Activated T-cell treated with anti-CD3 and anti-CD28 coated beads for 1 hour (primary cell): Measurements from ENCODE around the gene DNAH12.
"Not testable (repeated sequence)": the region's sequence is repeated elsewhere in the genome, so short reads cannot be mapped to it uniquely, and the experiment has no call there.

ENCODE experiments used
- DNase-seq: peaks from one replicate; pipeline ENCODE4 v3.0.0-alpha.2; 2020; ENCODE audit warnings: low read depth

The DNAH12 gene

GRCh38 chr3:57402675-57403074 lies 141.5 kb downstream of the DNAH12 start:
- no peak for DNase-seq

DNA sequence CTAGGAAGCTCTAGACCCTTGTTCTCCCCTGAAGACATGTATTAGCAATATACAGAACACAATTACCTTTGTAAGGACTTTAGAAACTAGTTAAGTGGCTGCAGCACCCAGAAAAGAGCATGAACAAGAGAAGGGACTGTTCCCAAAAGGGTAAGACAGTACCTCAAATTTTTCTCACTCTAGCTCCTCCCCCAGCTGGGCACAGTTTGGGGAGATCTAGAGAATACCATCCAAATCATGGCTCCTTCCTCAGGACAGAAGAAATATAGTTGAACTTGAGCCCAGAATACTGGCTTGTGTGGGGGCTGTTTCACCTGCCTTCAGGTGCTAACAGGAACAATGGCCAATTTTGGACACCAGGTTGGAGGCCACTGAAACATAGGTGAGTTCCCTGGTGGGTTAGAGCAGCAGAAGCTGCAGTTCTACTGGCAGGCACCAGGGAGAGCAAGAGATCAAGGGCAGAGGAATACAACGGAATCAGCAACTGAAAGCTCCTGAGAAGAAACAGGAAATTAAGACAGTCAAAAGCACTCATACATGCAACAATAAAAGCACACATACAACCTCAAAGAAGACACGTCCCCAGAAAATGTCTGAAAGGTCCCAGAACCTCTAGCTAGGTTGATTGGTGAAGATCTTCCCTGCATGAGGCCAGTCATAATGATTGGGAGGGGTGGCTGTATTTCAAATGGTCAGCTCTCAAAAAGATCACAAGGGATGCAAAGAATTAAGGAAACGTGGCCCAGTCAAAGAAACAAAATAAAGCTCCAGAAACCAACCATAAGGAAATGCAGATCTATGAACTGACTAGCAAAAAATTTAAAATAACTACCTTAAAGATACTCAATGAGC lies 146.7 kb downstream of the DNAH12 start:
- DNase-seq, result peak; percentile 26

- no peak for DNase-seq
Measured at GRCh38 chr3:57393977-57394376, 150.2 kb downstream of the DNAH12 start.

DNA sequence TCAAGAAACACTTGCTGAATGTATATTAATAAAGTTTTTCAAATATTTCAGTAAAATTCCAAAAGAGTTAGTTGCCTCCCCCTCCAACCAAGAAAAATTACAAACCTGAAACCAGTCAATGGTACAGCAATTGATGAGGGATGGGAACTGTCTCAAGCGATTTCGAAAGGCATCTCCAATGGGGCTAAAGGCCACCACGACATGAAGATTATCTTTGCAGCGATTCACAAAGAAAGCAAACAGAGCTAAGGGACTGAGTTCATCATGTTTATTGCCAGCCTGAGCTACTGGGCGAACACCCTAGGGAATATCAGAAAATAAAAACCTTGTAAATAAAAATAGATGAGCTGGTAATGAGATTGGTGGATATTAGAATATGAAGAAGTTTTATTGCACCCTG lies 152.4 kb downstream of the DNAH12 start:
- DNase-seq, result no peak

- DNase-seq, result no peak
Measured at GRCh38 chr3:57389271-57389670, 154.9 kb downstream of the DNAH12 start.

- DNase-seq, result no peak
Measured at GRCh38 chr3:57386307-57386706, 157.8 kb downstream of the DNAH12 start.

DNA sequence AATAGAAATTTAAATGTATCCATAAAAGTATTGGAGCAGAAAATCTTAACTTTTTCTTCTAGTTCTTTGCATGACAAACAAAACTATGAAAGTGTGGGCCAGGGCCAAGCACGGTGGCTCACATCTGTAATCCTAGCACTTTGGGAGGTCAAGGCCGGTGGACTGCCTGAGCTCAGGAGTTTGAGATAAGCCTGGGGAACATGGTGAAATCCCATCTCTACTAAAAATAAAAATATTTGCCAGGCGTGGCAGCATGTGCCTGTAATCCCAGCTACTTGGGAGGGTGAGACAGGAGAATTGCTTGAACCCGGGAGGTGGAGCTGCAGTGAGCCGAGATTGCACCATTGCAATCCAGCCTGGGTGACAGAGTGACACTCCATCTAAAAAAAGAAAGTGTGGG lies 158.6 kb downstream of the DNAH12 start:
- DNase-seq, result no peak

DNA sequence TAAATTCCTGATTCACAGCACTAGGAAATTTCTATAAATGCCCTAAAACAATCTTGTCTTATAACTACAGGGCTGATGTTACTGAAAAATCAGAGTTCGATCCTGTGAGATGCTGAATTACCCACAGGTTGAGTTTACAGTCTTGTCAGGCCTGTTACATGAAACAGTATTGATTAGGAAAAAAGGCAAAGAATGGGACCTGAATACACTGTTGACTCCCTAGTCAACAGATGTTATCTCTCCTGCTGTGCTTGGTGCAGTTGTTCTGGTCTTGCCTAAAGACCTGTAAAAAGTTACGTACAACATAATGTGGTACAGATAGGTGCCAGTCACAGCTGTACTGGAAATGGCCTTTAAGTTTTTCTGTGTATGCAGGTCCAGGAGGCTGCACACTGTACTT lies 160.3 kb downstream of the DNAH12 start:
- no peak for DNase-seq

DNA sequence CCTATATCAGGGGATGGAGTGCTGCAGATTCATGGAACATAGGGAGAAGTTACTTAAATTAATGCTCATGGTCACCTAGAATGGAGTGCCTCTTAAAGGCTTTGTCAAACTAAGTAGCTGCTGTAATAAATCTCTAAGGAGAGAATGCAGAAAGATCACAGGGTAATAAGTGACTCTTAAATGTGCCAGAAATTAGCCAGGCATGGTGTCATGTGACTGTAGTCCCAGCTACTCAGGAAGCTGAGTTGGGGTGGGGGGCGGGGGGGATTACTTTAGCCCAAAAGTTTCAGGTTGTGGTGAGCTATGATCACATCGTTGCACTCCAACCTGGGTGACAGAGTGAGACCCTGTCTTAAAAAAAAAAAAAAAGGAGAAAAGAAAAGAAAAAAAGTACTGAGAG lies 160.7 kb downstream of the DNAH12 start:
- DNase-seq, result no peak

GRCh38 chr3:57382933-57383332 lies 161.2 kb downstream of the DNAH12 start:
- DNase-seq, result no peak

DNA sequence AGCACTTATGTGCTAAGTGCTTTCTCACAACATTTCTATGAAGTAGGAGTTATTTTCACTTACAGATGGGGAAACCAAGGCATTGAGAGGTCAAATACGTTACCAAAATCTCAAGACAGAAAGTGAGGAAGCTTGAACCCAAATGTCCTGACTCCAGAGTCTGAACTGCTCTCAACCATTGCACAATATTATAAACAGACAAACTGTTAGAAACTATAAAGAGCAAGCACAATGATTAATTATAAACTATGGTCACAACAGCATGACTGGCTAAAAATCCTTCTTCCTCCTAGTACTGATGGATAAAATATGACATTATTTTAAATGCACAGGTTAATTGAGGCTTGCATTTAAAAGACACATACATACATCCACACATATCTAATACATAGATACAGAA lies 173.8 kb downstream of the DNAH12 start:
- DNase-seq, result no peak

DNA sequence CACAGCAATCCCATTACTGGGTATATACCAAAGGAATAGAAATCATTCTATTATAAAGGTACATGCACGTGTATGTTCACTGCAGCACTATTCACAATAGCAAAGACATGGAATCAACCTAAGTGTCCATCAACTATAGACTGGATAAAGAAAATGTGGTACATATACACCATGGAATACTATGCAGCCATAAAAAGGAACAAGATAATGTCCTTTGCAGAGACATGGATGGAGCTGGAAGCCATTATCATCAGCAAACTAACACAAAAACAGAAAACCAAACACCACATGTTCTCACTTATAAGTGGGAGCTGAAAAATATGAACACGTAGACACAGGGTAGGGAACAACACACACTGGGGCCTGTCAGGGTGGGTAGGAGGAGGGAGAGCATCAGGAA lies 179.1 kb downstream of the DNAH12 start:
- DNase-seq, result not testable (repeated sequence)

- not testable (repeated sequence) for DNase-seq
Measured at GRCh38 chr3:57356275-57356674, 187.9 kb downstream of the DNAH12 start.

DNA sequence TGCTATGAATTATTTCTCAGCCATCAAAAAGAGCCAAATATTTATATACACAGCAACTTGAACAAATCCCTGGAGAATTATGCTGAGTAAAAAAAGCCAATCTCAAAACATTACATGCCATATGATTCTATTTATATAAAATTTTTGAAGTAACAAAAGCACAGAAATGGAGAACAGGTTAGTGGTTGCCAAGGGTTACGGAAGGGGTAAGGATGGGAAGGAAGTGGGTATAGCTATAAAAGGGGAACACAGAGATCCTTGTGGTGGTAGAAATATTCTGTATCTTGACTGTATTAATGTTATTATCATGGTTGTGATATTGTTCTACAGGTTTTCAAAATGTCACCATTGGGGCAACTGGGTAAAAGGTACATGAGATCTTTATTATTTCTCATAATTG lies 189.4 kb downstream of the DNAH12 start:
- DNase-seq, result no peak

DNA sequence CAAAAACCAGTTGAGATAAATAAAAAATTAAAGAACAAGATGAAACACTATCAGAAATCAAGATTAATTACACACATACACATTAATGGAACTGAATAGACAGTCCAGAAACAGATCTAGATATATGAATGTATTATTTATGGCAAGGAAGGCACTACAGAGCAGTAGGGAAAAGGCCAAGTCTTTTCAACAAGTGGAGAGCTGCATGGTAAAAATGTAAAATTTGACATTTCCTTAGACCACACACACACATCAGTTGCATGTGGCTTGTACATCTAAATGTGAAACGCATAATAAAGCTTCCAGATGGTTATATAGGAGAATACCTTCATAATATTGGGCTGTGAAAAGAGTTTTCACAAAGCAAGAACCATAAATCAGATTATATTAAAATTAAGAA lies 193.9 kb downstream of the DNAH12 start:
- DNase-seq, result no peak

DNA sequence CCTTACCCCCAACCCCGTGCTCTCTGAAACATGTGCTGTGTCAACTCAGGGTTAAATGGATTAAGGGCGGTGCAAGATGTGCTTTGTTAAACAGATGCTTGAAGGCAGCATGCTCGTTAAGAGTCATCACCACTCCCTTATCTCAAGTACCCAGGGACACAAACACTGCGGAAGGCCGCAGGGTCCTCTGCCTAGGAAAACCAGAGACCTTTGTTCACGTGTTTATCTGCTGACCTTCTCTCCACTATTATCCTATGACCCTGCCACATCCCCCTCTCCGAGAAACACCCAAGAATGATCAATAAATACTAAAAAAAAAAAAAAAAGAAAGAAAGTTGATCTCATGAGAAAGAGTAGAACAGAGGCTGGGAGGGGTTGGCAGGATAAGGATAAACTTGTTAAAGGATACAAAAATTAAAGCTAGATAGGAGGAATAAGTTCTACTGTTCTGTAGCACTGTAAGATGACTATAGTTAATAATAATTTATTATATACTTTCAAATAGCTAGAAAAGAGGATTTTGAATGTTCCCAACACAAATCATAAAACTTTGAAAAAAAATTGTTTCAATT lies 205.0 kb downstream of the DNAH12 start:
- not testable (repeated sequence) for DNase-seq

- not testable (repeated sequence) for DNase-seq
Measured at GRCh38 chr3:57338272-57339070, 205.7 kb downstream of the DNAH12 start.

DNA sequence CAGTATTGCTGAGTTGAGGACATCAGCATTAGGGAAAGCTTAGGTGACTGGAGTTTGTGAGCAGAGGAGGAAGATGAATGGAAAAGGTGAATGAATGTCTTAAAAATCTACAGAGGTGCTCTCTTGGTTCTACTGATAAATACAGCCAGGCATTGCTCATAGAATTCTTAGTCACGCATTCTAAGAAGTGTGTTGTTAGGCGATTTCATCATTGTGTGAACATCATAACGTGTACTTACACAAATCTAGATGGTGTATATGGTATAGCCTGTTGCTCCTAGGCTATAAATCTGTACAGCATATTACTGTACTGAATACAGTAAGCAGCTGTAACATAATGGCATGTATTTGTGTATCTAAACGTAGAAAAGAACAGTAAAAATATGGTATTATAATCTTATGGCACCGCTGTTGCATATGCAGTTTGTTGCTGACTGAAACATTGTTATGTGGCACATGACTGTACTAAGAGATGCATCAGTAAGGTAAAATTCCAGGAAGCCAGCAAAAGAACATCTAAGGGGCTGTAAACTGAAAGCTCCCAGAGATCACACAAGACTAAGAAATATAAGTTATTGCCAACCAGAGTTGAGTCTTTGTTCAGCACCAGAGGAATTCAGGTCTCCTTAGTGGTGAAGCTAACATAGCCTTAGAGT lies 208.7 kb downstream of the DNAH12 start:
- no peak for DNase-seq

DNA sequence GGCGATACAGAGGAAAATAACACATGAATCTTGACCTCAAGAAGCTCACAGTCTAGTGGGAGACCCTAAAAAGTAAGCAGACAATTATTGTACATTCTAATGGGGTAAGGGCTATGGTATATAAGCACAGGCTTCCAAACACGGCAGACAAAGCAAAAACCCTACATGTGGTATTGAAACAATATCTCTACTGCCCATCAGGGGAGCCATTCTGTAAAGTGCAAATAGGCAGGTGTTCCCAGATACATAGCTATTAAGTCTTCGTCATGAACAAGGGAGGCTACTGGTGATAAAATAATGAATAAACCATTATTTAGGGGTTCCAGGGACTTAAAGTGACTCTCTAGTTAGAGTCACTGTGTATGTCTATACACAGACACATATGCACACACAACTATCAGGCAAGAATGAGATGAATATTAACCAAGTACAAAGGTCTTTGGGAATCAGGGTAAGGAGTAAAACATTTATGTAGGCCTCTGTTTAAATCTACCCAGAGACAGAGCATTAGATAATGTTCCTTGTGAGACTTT lies 213.0 kb downstream of the DNAH12 start:
- no peak for DNase-seq

- DNase-seq, result not testable (repeated sequence)
Measured at GRCh38 chr3:57326498-57326897, 217.6 kb downstream of the DNAH12 start.

GRCh38 chr3:57314204-57314603 lies 229.9 kb downstream of the DNAH12 start:
- no peak for DNase-seq

DNA sequence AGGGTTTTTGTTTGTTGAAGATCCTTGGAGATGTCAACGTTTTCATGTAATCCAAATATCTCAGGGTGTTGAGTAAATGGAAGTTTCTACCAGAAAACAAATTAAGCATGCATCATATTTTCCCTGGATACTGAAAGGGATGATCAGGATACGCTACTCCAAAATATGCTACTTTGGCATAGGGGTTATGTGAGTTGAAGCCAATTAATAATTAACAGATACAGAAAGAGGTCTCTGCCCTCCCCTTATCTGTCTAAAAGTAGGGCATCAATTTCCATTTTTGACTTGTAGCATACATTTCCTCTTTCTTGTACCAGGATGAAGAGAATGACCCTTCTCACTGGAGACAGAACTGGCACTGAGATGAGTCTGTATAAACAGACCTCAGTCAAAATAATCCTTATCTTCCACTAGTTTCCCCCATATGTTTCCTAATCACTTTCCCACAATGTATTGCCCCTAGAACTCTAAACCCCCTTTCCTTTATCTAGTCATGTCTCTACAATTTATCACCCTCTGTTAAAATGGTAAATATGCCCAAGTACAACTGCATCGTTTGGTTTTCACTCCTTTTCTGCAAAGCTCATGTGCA lies 234.3 kb downstream of the DNAH12 start:
- no peak for DNase-seq
